Astrocyte of the cerebellum (primary cell): Measurements from ENCODE around the gene ACKR3.

Experiments
- DNase-seq: peaks from one replicate; pipeline ENCODE4 v3.0.0-alpha.2; 2011; ENCODE audit warnings: low read depth
- H3K4me3 ChIP-seq: 2 replicates; pipeline ENCODE4 v1.5.1; 2011; ENCODE audit warnings: mild to moderate bottlenecking, low read depth, low read length, moderate library complexity
- CTCF ChIP-seq: IDR thresholded peaks from 2 replicates; pipeline ENCODE4 v1.5.1; 2012; ENCODE audit warnings: low read length, low read depth, moderate library complexity, mild to moderate bottlenecking; ENCODE audit errors: missing control alignments
- in situ Hi-C: cut with HindIII; loops from 2 replicates; pipeline ENCODE4 v1.10.0; 2017; ENCODE audit warnings: low sequenced_read_pairs

Gene ACKR3

GRCh38 chr2:236603361-236604015, 33.9 kb downstream of the ACKR3 start:
- TF ChIP-seq CTCF = no peak
- no peak overlapping the region for H3K4me3 ChIP-seq
- in situ Hi-C loops = no loop called here
- DNase-seq = no peak

GRCh38 chr2:236604575-236605344, 35.1 kb downstream of the ACKR3 start:
- no peak for TF ChIP-seq CTCF
- in situ Hi-C loops = no loop called here
- H3K4me3 ChIP-seq = no peak overlapping the region
- DNase-seq = no peak

- in situ Hi-C loops = no loop called here
- H3K4me3 ChIP-seq = no peak overlapping the region
- no peak for TF ChIP-seq CTCF
- DNase-seq = no peak
These were observed 35.7 kb downstream of the ACKR3 start for GRCh38 chr2:236605345-236605734.

- no peak for DNase-seq
- H3K4me3 ChIP-seq = no peak overlapping the region
- no peak for TF ChIP-seq CTCF
- in situ Hi-C loops = no loop called here
These were observed 36.4 kb downstream of the ACKR3 start for GRCh38 chr2:236606023-236606422.

GRCh38 chr2:236607471-236608187, 38.0 kb downstream of the ACKR3 start:
- peak; percentile 18 for TF ChIP-seq CTCF
- DNase-seq = peak; percentile 47
- in situ Hi-C loops = no loop called here
- no peak overlapping the region for H3K4me3 ChIP-seq

GRCh38 chr2:236608188-236608525, 38.5 kb downstream of the ACKR3 start:
- no peak for DNase-seq
- TF ChIP-seq CTCF = no peak
- in situ Hi-C loops = no loop called here
- no peak overlapping the region for H3K4me3 ChIP-seq
